ENCODE results near the gene CDK13.

Gene CDK13

GRCh38 chr7:39919646-39920045 lies 30.4 kb upstream of the CDK13 start:
- TF ChIP-seq CTCF (conservative IDR thresholded peaks at IDR 0.05; ENCODE audit: low read length): no peak
- H3K4me3 ChIP-seq (ENCODE audit: low read length): no peak overlapping the region
- no peak for DNase-seq (ENCODE audit: low read depth)

DNA sequence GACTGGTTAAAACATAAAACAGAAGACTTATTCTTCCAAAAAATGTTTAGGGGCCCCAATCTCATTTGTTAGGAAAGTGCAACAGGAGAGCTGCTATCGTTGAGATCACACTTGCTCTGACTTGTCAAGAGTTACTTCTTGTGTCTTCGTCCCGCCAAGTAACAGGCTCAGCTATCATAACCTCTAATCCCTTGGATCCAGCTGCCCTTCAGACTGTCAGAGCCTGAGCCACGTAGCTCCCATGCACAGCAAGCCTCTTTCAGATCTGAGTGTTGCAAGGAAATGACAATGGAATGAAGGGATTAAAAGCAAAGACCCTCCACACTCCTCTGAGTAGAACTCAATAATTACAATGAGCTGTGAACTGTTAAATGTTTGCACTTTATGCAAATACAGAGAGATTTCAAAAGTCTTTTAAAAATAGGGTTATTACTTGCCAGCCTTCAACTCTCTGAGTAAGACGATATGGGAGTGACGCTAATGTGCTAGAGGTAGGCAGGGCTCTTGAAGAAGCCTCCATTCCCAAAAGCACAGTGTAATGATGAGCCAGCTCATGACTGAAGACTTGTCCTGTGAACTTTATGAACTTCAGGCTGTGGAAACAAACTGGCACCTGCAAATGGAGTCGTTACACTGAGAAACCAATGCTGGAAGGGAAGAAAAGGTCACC lies 28.4 kb upstream of the CDK13 start:
- TF ChIP-seq CTCF (conservative IDR thresholded peaks at IDR 0.05; ENCODE audit: low read length): no peak
- H3K4me3 ChIP-seq (ENCODE audit: low read length): no peak overlapping the region
- DNase-seq (ENCODE audit: low read depth): no peak

- DNase-seq (ENCODE audit: low read depth): no peak
- no peak overlapping the region for H3K4me3 ChIP-seq (ENCODE audit: low read length)
- TF ChIP-seq CTCF (conservative IDR thresholded peaks at IDR 0.05; ENCODE audit: low read length): no peak
Observed at GRCh38 chr7:39922580-39922979, 27.5 kb upstream of the CDK13 start.

DNA sequence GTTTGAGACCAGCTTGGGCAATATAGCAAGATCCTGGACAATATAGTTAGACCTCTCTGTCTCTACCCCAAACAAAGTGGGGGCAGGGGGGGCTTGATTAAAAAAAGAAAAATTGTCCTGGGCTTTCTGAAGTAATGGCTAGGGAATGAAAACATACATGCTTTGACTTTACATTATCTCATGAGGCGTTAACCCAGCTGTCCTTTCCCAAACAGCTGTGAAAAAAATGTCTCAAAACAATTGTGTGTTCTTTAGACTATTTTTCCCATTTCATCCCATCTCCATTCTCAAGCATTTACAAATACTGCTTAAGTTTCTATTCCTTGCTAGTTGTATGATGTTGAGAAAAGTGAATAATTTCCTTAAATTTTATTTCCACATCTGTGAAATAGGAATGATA lies 27.0 kb upstream of the CDK13 start:
- no peak overlapping the region for H3K4me3 ChIP-seq (ENCODE audit: low read length)
- TF ChIP-seq CTCF (conservative IDR thresholded peaks at IDR 0.05; ENCODE audit: low read length): no peak
- DNase-seq (ENCODE audit: low read depth): no peak

- no peak for TF ChIP-seq CTCF (conservative IDR thresholded peaks at IDR 0.05; ENCODE audit: low read length)
- no peak overlapping the region for H3K4me3 ChIP-seq (ENCODE audit: low read length)
- no peak for DNase-seq (ENCODE audit: low read depth)
Observed at GRCh38 chr7:39924122-39924521, 25.9 kb upstream of the CDK13 start.

- TF ChIP-seq CTCF (conservative IDR thresholded peaks at IDR 0.05; ENCODE audit: low read length): no peak
- no peak for DNase-seq (ENCODE audit: low read depth)
- H3K4me3 ChIP-seq (ENCODE audit: low read length): no peak overlapping the region
Observed at GRCh38 chr7:39926111-39926510, 23.9 kb upstream of the CDK13 start.

GRCh38 chr7:39927018-39927417 lies 23.0 kb upstream of the CDK13 start:
- DNase-seq (ENCODE audit: low read depth): no peak

More at GRCh38 chr7:39927018-39927417, 23.0 kb upstream of the CDK13 start:
- TF ChIP-seq CTCF (conservative IDR thresholded peaks at IDR 0.05; ENCODE audit: low read length): no peak
- H3K4me3 ChIP-seq (ENCODE audit: low read length): no peak overlapping the region
